Measurements from ENCODE around the gene FSTL4. TPM values are rescaled to one million over a fixed set of nuclear protein-coding genes. Genes with fewer than 3 reads are reported as not detected.

Gene FSTL4
- total RNA-seq, 1 donor from 2014 or later, result 11.3 TPM

- Mint-ChIP-seq H3K9me3 (no peaks in the 10 kb centered on the region), H3K4me1 (ENCODE audit: unreplicated experiment) (no peaks in the 10 kb centered on the region), H3K36me3 (no peaks in the 10 kb centered on the region), H3K27me3 (no peaks in the 10 kb centered on the region), H3K4me3 (no peak overlapping the region), H3K27ac (no peak overlapping the region)
- DNase-seq (ENCODE audit: extremely low spot score, unreplicated experiment), result no peak
- no peak for TF ChIP-seq CTCF (conservative IDR thresholded peaks at IDR 0.05)
Measured at GRCh38 chr5:133579766-133580165, 32.6 kb downstream of the FSTL4 start.

- no peak overlapping the region for H3K4me3 Mint-ChIP-seq
- H3K9me3 Mint-ChIP-seq, result peaks cover 5% of the 10 kb centered on the region
- H3K36me3 Mint-ChIP-seq, result no peaks in the 10 kb centered on the region
- peaks cover 8% of the 10 kb centered on the region for H3K27me3 Mint-ChIP-seq
- H3K4me1 Mint-ChIP-seq (ENCODE audit: unreplicated experiment), result no peaks in the 10 kb centered on the region
- H3K27ac Mint-ChIP-seq, result no peak overlapping the region
- TF ChIP-seq CTCF (conservative IDR thresholded peaks at IDR 0.05), result no peak
- no peak for DNase-seq (ENCODE audit: extremely low spot score, unreplicated experiment)
Measured at GRCh38 chr5:133569347-133569746, 43.0 kb downstream of the FSTL4 start.

GRCh38 chr5:133565993-133566392 lies 46.3 kb downstream of the FSTL4 start:
- H3K9me3 Mint-ChIP-seq, result no peaks in the 10 kb centered on the region
- no peak for DNase-seq (ENCODE audit: extremely low spot score, unreplicated experiment)
- peaks cover 8% of the 10 kb centered on the region for H3K4me1 Mint-ChIP-seq (ENCODE audit: unreplicated experiment)
- peaks cover 21% of the 10 kb centered on the region for H3K27me3 Mint-ChIP-seq
- no peaks in the 10 kb centered on the region for H3K36me3 Mint-ChIP-seq
- H3K4me3 Mint-ChIP-seq, result no peak overlapping the region
- no peak for TF ChIP-seq CTCF (conservative IDR thresholded peaks at IDR 0.05)
- H3K27ac Mint-ChIP-seq, result no peak overlapping the region

GRCh38 chr5:133564921-133565565 lies 47.3 kb downstream of the FSTL4 start:
- peaks cover 21% of the 10 kb centered on the region for H3K27me3 Mint-ChIP-seq
- H3K27ac Mint-ChIP-seq, result no peak overlapping the region
- H3K4me1 Mint-ChIP-seq (ENCODE audit: unreplicated experiment), result peaks cover 8% of the 10 kb centered on the region
- H3K4me3 Mint-ChIP-seq, result no peak overlapping the region
- DNase-seq (ENCODE audit: extremely low spot score, unreplicated experiment), result no peak
- no peak for TF ChIP-seq CTCF (conservative IDR thresholded peaks at IDR 0.05)
- H3K36me3 Mint-ChIP-seq, result no peaks in the 10 kb centered on the region
- H3K9me3 Mint-ChIP-seq, result no peaks in the 10 kb centered on the region

- Mint-ChIP-seq H3K36me3 (no peaks in the 10 kb centered on the region), H3K27ac (no peak overlapping the region), H3K4me1 (ENCODE audit: unreplicated experiment) (peaks cover 14% of the 10 kb centered on the region), H3K27me3 (peaks cover 24% of the 10 kb centered on the region), H3K4me3 (no peak overlapping the region), H3K9me3 (no peaks in the 10 kb centered on the region)
- no peak for DNase-seq (ENCODE audit: extremely low spot score, unreplicated experiment)
- no peak for TF ChIP-seq CTCF (conservative IDR thresholded peaks at IDR 0.05)
Measured at GRCh38 chr5:133562554-133562953, 49.8 kb downstream of the FSTL4 start.

Data from type B pancreatic cell (in vitro differentiated cells).